HCT116 (cell line): Measurements from ENCODE around the gene TBX4. TPM values are rescaled to one million over a fixed set of nuclear protein-coding genes. Genes with fewer than 3 reads are reported as not detected.

ENCODE experiments used
- ATAC-seq: fragments of 200-7000 bp; cut with Tn5 transposase; 2 replicates; pipeline ENCODE4 v1.9.1; 2020; ENCODE audit warnings: mild to moderate bottlenecking, moderate library complexity
- BruUV-seq: library from RNA; stranded (reverse); fragments of 400-500 nt; replicated peaks from 2 replicates; lab custom pipeline; 2021; lab: Mats Ljungman, UMichigan
- CTCF ChIA-PET: fragments of 300-600 bp; sonication (Branson Sonifier 250); formaldehyde crosslinking; loops from one replicate; lab custom pipeline; 2021; ENCODE audit warnings: antibody characterized with exemption; lab: Charles Lee
- POLR2A ChIA-PET: fragments of 300-600, 350-600 bp; sonication (Branson Sonifier 250); formaldehyde crosslinking; loops from one replicate; lab custom pipeline; 2021; ENCODE audit warnings: antibody characterized with exemption; lab: Charles Lee
- RAD21 ChIA-PET, 2 experiments: fragments of 300-600 bp; sonication (Branson Sonifier 250); formaldehyde crosslinking; loops; one replicate each; lab custom pipeline; 2023; ENCODE audit warnings: low total read pairs in 2 of 2; ENCODE audit not compliant: uncharacterized antibody in 2 of 2, unreplicated experiment in 2 of 2, low non-redundant PET in 1 of 2; lab: Charles Lee
- DNase-seq: peaks from one replicate; pipeline ENCODE4 v3.0.0-alpha.2; 2010; ENCODE audit warnings: low read depth, low spot score
- H2AFZ ChIP-seq: fragments of 200-600 bp; shearing (Covaris generic), sonication (generic); 2 replicates; pipeline ENCODE4 v1.6.1; 2017; ENCODE audit warnings: low read depth, mixed run types, mixed read lengths, antibody characterized with exemption, low read length; ENCODE audit not compliant: poor library complexity, severe bottlenecking
- H3K27ac ChIP-seq: 2 replicates; pipeline ENCODE4 v1.5.1; 2012; ENCODE audit warnings: low read depth, low read length
- H3K27me3 ChIP-seq: fragments of 200-600 bp; sonication (generic); 2 replicates; pipeline ENCODE4 v1.6.1; 2016; ENCODE audit warnings: mixed run types, low read length, mixed read lengths; ENCODE audit not compliant: insufficient read depth
- H3K36me3 ChIP-seq, 2 experiments: fragments of 200-500 bp in 1 of 2; fragments of 200-600 bp in 1 of 2; sonication (Bioruptor generic) in 1 of 2; sonication (generic) in 1 of 2; 2 replicates each; pipeline versions ENCODE4 v1.5.1 to v1.6.1; 2014 to 2016; ENCODE audit warnings: low read length in 2 of 2, inconsistent platforms in 1 of 2, mixed read lengths in 1 of 2, mixed run types in 1 of 2; ENCODE audit not compliant: insufficient read depth in 2 of 2, control insufficient read depth in 1 of 2
- H3K4me1 ChIP-seq, 2 experiments: fragments of 200-600 bp in 1 of 2; sonication (generic) in 1 of 2; 2 replicates each; pipeline versions ENCODE4 v1.5.1 to v1.6.1; 2012 to 2017; ENCODE audit warnings: low read length in 2 of 2, inconsistent platforms in 1 of 2, mild to moderate bottlenecking in 1 of 2, mixed read lengths in 1 of 2, mixed run types in 1 of 2, moderate library complexity in 1 of 2; ENCODE audit not compliant: insufficient read depth in 2 of 2, control insufficient read depth in 1 of 2
- H3K4me2 ChIP-seq: fragments of 200-600 bp; sonication (generic); 2 replicates; pipeline ENCODE4 v1.6.1; 2017; ENCODE audit warnings: mixed run types, low read length, mixed read lengths
- H3K4me3 ChIP-seq, 2 experiments: fragments of 200-600 bp in 1 of 2; sonication (generic) in 1 of 2; replicated peaks in 1 of 2; 2 replicates each; pipeline ENCODE4 v1.5.1; 2011 to 2016; ENCODE audit warnings: low read length in 2 of 2, control low read depth in 1 of 2, low read depth in 1 of 2, mild to moderate bottlenecking in 1 of 2, mixed read lengths in 1 of 2, mixed run types in 1 of 2
- H3K79me2 ChIP-seq: fragments of 200-600 bp; sonication (generic); 2 replicates; pipeline ENCODE4 v1.6.1; 2017; ENCODE audit warnings: mild to moderate bottlenecking, mixed run types, low read length, moderate library complexity, mixed read lengths; ENCODE audit not compliant: insufficient read depth
- H3K9ac ChIP-seq: fragments of 200-600 bp; sonication (generic); 2 replicates; pipeline ENCODE4 v1.6.1; 2016; ENCODE audit warnings: low read length, mixed read lengths
- H3K9me2 ChIP-seq: fragments of 200-600 bp; sonication (generic), shearing (Covaris generic); 2 replicates; pipeline ENCODE4 v1.6.1; 2017; ENCODE audit warnings: mixed run types, mild to moderate bottlenecking, moderate library complexity; ENCODE audit not compliant: insufficient read depth
- H3K9me3 ChIP-seq, 2 experiments: fragments of 200-500 bp in 1 of 2; fragments of 200-600 bp in 1 of 2; sonication (Bioruptor generic) in 1 of 2; sonication (generic) in 1 of 2; 2 replicates each; pipeline ENCODE4 v1.6.1; 2014 to 2017; ENCODE audit warnings: low read length in 2 of 2, mixed read lengths in 2 of 2, inconsistent platforms in 1 of 2, low read depth in 1 of 2, mild to moderate bottlenecking in 1 of 2, mixed run types in 1 of 2, moderate library complexity in 1 of 2; ENCODE audit not compliant: control insufficient read depth in 1 of 2, insufficient read depth in 1 of 2
- H4K20me1 ChIP-seq: fragments of 200-600 bp; sonication (generic), shearing (Covaris generic); 2 replicates; pipeline ENCODE4 v1.6.1; 2017; ENCODE audit warnings: mixed run types, mild to moderate bottlenecking, moderate library complexity; ENCODE audit not compliant: insufficient read depth
- CBX3 ChIP-seq: IDR thresholded peaks from 2 replicates; pipeline ENCODE4 v1.6.1; 2012; ENCODE audit warnings: low read depth
- EGR1 ChIP-seq: IDR thresholded peaks from 2 replicates; pipeline ENCODE4 v1.6.1; 2012; ENCODE audit warnings: low read depth
- ELF1 ChIP-seq: IDR thresholded peaks from 2 replicates; pipeline ENCODE4 v1.6.1; 2012; ENCODE audit warnings: low read depth, borderline replicate concordance
- EZH2phosphoT487 ChIP-seq: fragments of 200-600 bp; IDR thresholded peaks from 2 replicates; pipeline ENCODE4 v1.6.1; 2018; ENCODE audit warnings: antibody characterized with exemption, borderline replicate concordance
- MAX ChIP-seq: IDR thresholded peaks from 2 replicates; pipeline ENCODE4 v1.6.1; 2012
- POLR2A ChIP-seq: IDR thresholded peaks from 2 replicates; pipeline ENCODE4 v1.7.0; 2011; ENCODE audit warnings: borderline replicate concordance; ENCODE audit not compliant: insufficient read depth, insufficient read length; ENCODE audit errors: extremely low read depth
- POLR2AphosphoS5 ChIP-seq: IDR thresholded peaks from 2 replicates; pipeline ENCODE4 v1.6.1; 2011; ENCODE audit warnings: mild to moderate bottlenecking, low read depth, low read length, moderate library complexity
- RAD21 ChIP-seq: IDR thresholded peaks from 2 replicates; pipeline ENCODE4 v1.6.1; 2012; ENCODE audit warnings: low read depth, mild to moderate bottlenecking
- SIN3A ChIP-seq: IDR thresholded peaks from 2 replicates; pipeline ENCODE4 v1.6.1; 2012; ENCODE audit warnings: low read depth
- SRF ChIP-seq: IDR thresholded peaks from 2 replicates; pipeline ENCODE4 v1.6.1; 2012; ENCODE audit warnings: low read depth
- ZBTB33 ChIP-seq: IDR thresholded peaks from 2 replicates; pipeline ENCODE4 v1.6.1; 2011; ENCODE audit warnings: mild to moderate bottlenecking, low read length, moderate library complexity; ENCODE audit not compliant: insufficient replicate concordance; ENCODE audit errors: extremely low read depth
- ZFX ChIP-seq: fragments of 450-650 bp; IDR thresholded peaks from 2 replicates; pipeline ENCODE4 v1.6.1; 2017
- intact Hi-C: fragments of 100-400 bp; cut with micrococcal nuclease; formaldehyde crosslinking; loops from 2 replicates; pipeline ENCODE4 v1.10.0; 2022
- total RNA-seq: library from RNA; stranded (reverse); gene quantifications from one replicate; pipeline ENCODE4 v1.2.1, GENCODE V29; 2021; ENCODE audit not compliant: unreplicated experiment

TBX4 gene
- total RNA-seq, 1 experiment from 2014 or later, result 0.27 TPM

- H3K9ac ChIP-seq, result no peak overlapping the region
- H3K27ac ChIP-seq, result no peak overlapping the region
- no peaks in the 10 kb centered on the region for H3K27me3 ChIP-seq
- H3K4me2 ChIP-seq, result no peak overlapping the region
- H3K4me1 ChIP-seq, result peaks cover 5 to 21% of the 10 kb centered on the region in 2 experiments; a peak in 3 of 4 replicates
- H3K79me2 ChIP-seq, result no peaks in the 10 kb centered on the region
- ChIA-PET POLR2A (interaction anchor here (2.3 kb wide), 1 partner anchor 14 kb away, joined by 10 read pairs; no protein-coding TSS in a partner anchor), RAD21 (no interaction called here), CTCF (interaction anchor here (1.8 kb wide), 1 partner anchor 14 kb away, joined by 4 read pairs; no protein-coding TSS in a partner anchor)
- ATAC-seq (no peak), DNase-seq (no peak)
- intact Hi-C loops, result no loop called here
- no peaks in the 10 kb centered on the region for H4K20me1 ChIP-seq
- no peak for TF ChIP-seq ELF1
- no peak for TF ChIP-seq RAD21
- no peak for TF ChIP-seq SRF
- no peak for TF ChIP-seq EZH2phosphoT487
- no TSS peak for BruUV-seq
- H3K36me3 ChIP-seq, result no peaks in the 10 kb centered on the region
- H3K9me3 ChIP-seq, result no peaks in the 10 kb centered on the region
- no peak overlapping the region for H3K4me3 ChIP-seq
- no peak overlapping the region for H2AFZ ChIP-seq
- H3K9me2 ChIP-seq, result no peaks in the 10 kb centered on the region
These were observed 58.0 kb downstream of the TBX4 start for GRCh38 chr17:61510237-61510636.

- no peaks in the 10 kb centered on the region for H3K9me3 ChIP-seq
- DNase-seq (no peak), ATAC-seq (no peak)
- H4K20me1 ChIP-seq, result no peaks in the 10 kb centered on the region
- H3K4me2 ChIP-seq, result no peak overlapping the region
- TF ChIP-seq ELF1, result no peak
- TF ChIP-seq MAX, result no peak
- no peak for TF ChIP-seq ZFX
- TF ChIP-seq EZH2phosphoT487, result no peak
- TF ChIP-seq POLR2AphosphoS5, result no peak
- TF ChIP-seq RAD21, result no peak
- no peak for TF ChIP-seq POLR2A
- no peak for TF ChIP-seq SIN3A
- TF ChIP-seq EGR1, result no peak
- no peak for TF ChIP-seq CBX3
- TF ChIP-seq ZBTB33, result no peak
- ChIA-PET CTCF (interaction anchor here (1.8 kb wide), 1 partner anchor 14 kb away, joined by 4 read pairs; no protein-coding TSS in a partner anchor), POLR2A (interaction anchor here (2.3 kb wide), 1 partner anchor 15 kb away, joined by 10 read pairs; no protein-coding TSS in a partner anchor), RAD21 (no interaction called here)
- no peak overlapping the region for H3K27ac ChIP-seq
- H3K27me3 ChIP-seq, result no peaks in the 10 kb centered on the region
- no peak overlapping the region for H3K9ac ChIP-seq
- no peak overlapping the region for H2AFZ ChIP-seq
- H3K9me2 ChIP-seq, result no peaks in the 10 kb centered on the region
- H3K4me1 ChIP-seq, result peaks cover 2 to 17% of the 10 kb centered on the region in 2 experiments; a peak in 3 of 4 replicates
- H3K79me2 ChIP-seq, result no peaks in the 10 kb centered on the region
- BruUV-seq, result no TSS peak
- no peak overlapping the region for H3K4me3 ChIP-seq
- intact Hi-C loops, result no loop called here
- no peaks in the 10 kb centered on the region for H3K36me3 ChIP-seq
These were observed 58.8 kb downstream of the TBX4 start for GRCh38 chr17:61510991-61511390.
